CD14-positive monocyte (primary cell): ENCODE measurements around the gene RFC2. TPM values are rescaled to one million over a fixed set of nuclear protein-coding genes. Genes with fewer than 3 reads are reported as not detected.

Experiments
- DNase-seq, 3 donors: peaks; one replicate each; pipeline ENCODE4 v3.0.0-alpha.2; 2011 to 2022
- H2AFZ ChIP-seq: 2 replicates; pipeline ENCODE4 v1.6.0; 2012; ENCODE audit warnings: mild to moderate bottlenecking, low read depth, low read length, inconsistent platforms; ENCODE audit not compliant: insufficient read depth, poor library complexity, severe bottlenecking
- H3K27ac ChIP-seq, 2 donors: 1 replicate in 1 of 2; 2 replicates in 1 of 2; pipeline ENCODE4 v1.5.1; 2012 to 2013; ENCODE audit warnings: low read length in 2 of 2, control low read depth in 1 of 2, inconsistent platforms in 1 of 2, low read depth in 1 of 2, mild to moderate bottlenecking in 1 of 2
- H3K27me3 ChIP-seq, 2 donors: one replicate each; pipeline versions ENCODE4 v1.6.0 to v1.6.1; 2011 to 2013; ENCODE audit warnings: low read length in 2 of 2; ENCODE audit not compliant: control insufficient read depth in 2 of 2, insufficient read depth in 2 of 2
- H3K36me3 ChIP-seq, 2 donors: replicated peaks in 1 of 2; 1 replicate in 1 of 2; 2 replicates in 1 of 2; pipeline versions ENCODE4 v1.5.1 to v1.6.1; 2012 to 2013; ENCODE audit warnings: low read length in 2 of 2, control low read depth in 1 of 2, inconsistent platforms in 1 of 2, mild to moderate bottlenecking in 1 of 2; ENCODE audit not compliant: insufficient read depth in 2 of 2, control insufficient read depth in 1 of 2
- H3K4me1 ChIP-seq, 2 donors: 1 replicate in 1 of 2; 2 replicates in 1 of 2; pipeline versions ENCODE4 v1.5.1 to v1.6.1; 2012 to 2013; ENCODE audit warnings: low read length in 2 of 2, control low read depth in 1 of 2, inconsistent platforms in 1 of 2, mild to moderate bottlenecking in 1 of 2, moderate library complexity in 1 of 2; ENCODE audit not compliant: insufficient read depth in 2 of 2, control insufficient read depth in 1 of 2
- H3K4me2 ChIP-seq: replicated peaks from 2 replicates; pipeline ENCODE3; 2012; ENCODE audit warnings: low read length, moderate library complexity, mild to moderate bottlenecking; ENCODE audit not compliant: poor library complexity, severe bottlenecking; ENCODE audit errors: extremely low read depth
- H3K4me3 ChIP-seq, 3 experiments: fragments of 200-600 bp in 1 of 3; sonication (generic) in 1 of 3; replicated peaks in 1 of 3; 1 replicate in 2 of 3; 2 replicates in 1 of 3; pipeline ENCODE4 v1.5.1; 2011 to 2013; ENCODE audit warnings: low read length in 3 of 3, mild to moderate bottlenecking in 3 of 3, control low read depth in 2 of 3, low read depth in 2 of 3, inconsistent platforms in 1 of 3, moderate library complexity in 1 of 3
- H3K79me2 ChIP-seq: 2 replicates; pipeline ENCODE4 v1.6.0; 2012; ENCODE audit warnings: mild to moderate bottlenecking, control low read depth, inconsistent platforms, low read length, moderate library complexity; ENCODE audit not compliant: insufficient read depth
- H3K9ac ChIP-seq: 2 replicates; pipeline ENCODE4 v1.6.0; 2017; ENCODE audit warnings: low read length, mild to moderate bottlenecking; ENCODE audit not compliant: insufficient read depth, poor library complexity, severe bottlenecking
- H3K9me3 ChIP-seq, 2 donors: replicated peaks in 1 of 2; 1 replicate in 1 of 2; 2 replicates in 1 of 2; pipeline versions ENCODE4 v1.5.1 to v1.6.1; 2012 to 2013; ENCODE audit warnings: low read length in 2 of 2, control low read depth in 1 of 2; ENCODE audit not compliant: control insufficient read depth in 1 of 2, insufficient read depth in 1 of 2
- H4K20me1 ChIP-seq: 2 replicates; pipeline ENCODE4 v1.6.0; 2012; ENCODE audit warnings: mild to moderate bottlenecking, low read length, control low read depth, moderate library complexity; ENCODE audit not compliant: insufficient read depth
- H3K27ac Mint-ChIP-seq, 7 donors: one replicate each; pipeline ENCODE4 v1.8.0; 2020; ENCODE audit warnings: mild to moderate bottlenecking in 7 of 7, mixed read lengths in 7 of 7, moderate library complexity in 6 of 7, inconsistent platforms in 2 of 7
- H3K27me3 Mint-ChIP-seq, 3 donors: one replicate each; pipeline ENCODE4 v1.8.0; 2021 to 2022; ENCODE audit warnings: low read depth in 3 of 3, mild to moderate bottlenecking in 3 of 3, mixed read lengths in 3 of 3, moderate library complexity in 3 of 3, inconsistent platforms in 1 of 3
- H3K36me3 Mint-ChIP-seq, 2 donors: one replicate each; pipeline ENCODE4 v1.8.0; 2020; ENCODE audit warnings: mixed read lengths in 2 of 2, inconsistent platforms in 1 of 2, mild to moderate bottlenecking in 1 of 2
- H3K4me1 Mint-ChIP-seq: one replicate; pipeline ENCODE4 v1.8.0; 2020; ENCODE audit warnings: mild to moderate bottlenecking, mixed read lengths
- H3K4me3 Mint-ChIP-seq, 2 donors: one replicate each; pipeline ENCODE4 v1.8.0; 2020; ENCODE audit warnings: mild to moderate bottlenecking in 2 of 2, mixed read lengths in 2 of 2, moderate library complexity in 1 of 2
- H3K9me3 Mint-ChIP-seq, 7 donors: one replicate each; pipeline ENCODE4 v1.8.0; 2020 to 2022; ENCODE audit warnings: mixed read lengths in 7 of 7, mild to moderate bottlenecking in 6 of 7, moderate library complexity in 6 of 7, inconsistent platforms in 2 of 7
- CTCF ChIP-seq: fragments of 200-600 bp; IDR thresholded peaks from one replicate; pipeline ENCODE4 v1.8.0; 2022; ENCODE audit warnings: antibody characterized with exemption, mild to moderate bottlenecking
- WGBS: methylation state at CpG from one replicate; pipeline ENCODE4 v1.1.5; 2013; ENCODE audit warnings: missing lambda C conversion rate; ENCODE audit not compliant: insufficient coverage; 5-methylcytosine and 5-hydroxymethylcytosine counted together
- intact Hi-C, 2 donors: fragments of 100-400 bp; cut with micrococcal nuclease; formaldehyde crosslinking; loops; one replicate each; pipeline versions ENCODE4 v1.15.0 to v1.15.1; 2023
- polyA plus RNA-seq, 3 donors: library from polyadenylated mRNA; depleted of rRNA in 1 of 3; unstranded in 2 of 3; stranded (reverse) in 1 of 3; fragments of 300-500 nt in 2 of 3; fragments of >200 nt in 1 of 3; fragmentation: Illumina TruSeq in 2 of 3; gene quantifications; 1 replicate in 2 of 3; 2 replicates in 1 of 3; pipeline ENCODE4 v1.2.3, GENCODE V29; 2012 to 2021

The RFC2 gene
- polyA plus RNA-seq, 3 donors: 12.8 to 42.1 (median 33.5) TPM

- Histone ChIP-seq H3K79me2 (no peaks in the 10 kb centered on the region), H2AFZ (no peak overlapping the region), H3K9ac (no peak overlapping the region), H3K4me3 (no peak overlapping the region), H4K20me1 (no peaks in the 10 kb centered on the region), H3K27me3 (no peaks in the 10 kb centered on the region), H3K4me1 (peaks cover 14 to 16% of the 10 kb centered on the region in 2 donors), H3K9me3 (no peaks in the 10 kb centered on the region), H3K4me2 (no peak overlapping the region), H3K36me3 (no peaks in the 10 kb centered on the region), H3K27ac (no peak overlapping the region)
- peaks cover 17% of the 10 kb centered on the region for H3K4me1 Mint-ChIP-seq
- H3K9me3 Mint-ChIP-seq: peaks cover 0 to 4% (median 0%) of the 10 kb centered on the region in 7 donors
- DNase-seq: no peak
- H3K4me3 Mint-ChIP-seq: no peak overlapping the region
- WGBS: 93% methylated on average over 3 of the region's 4 CpGs
- no peak overlapping the region for H3K27ac Mint-ChIP-seq
- H3K36me3 Mint-ChIP-seq: no peaks in the 10 kb centered on the region
- TF ChIP-seq CTCF: no peak
- peaks cover 0 to 5% (median 0%) of the 10 kb centered on the region in 3 donors for H3K27me3 Mint-ChIP-seq
- intact Hi-C loops: no loop called here
Observed at GRCh38 chr7:74277636-74278035, 23.4 kb upstream of the RFC2 start.

GRCh38 chr7:74275401-74275881 is 21.2 kb upstream of the RFC2 start:
- no peaks in the 10 kb centered on the region for H3K27me3 ChIP-seq
- H2AFZ ChIP-seq: no peak overlapping the region
- Mint-ChIP-seq H3K36me3 (no peaks in the 10 kb centered on the region), H3K27me3 (peaks cover 0 to 5% (median 0%) of the 10 kb centered on the region in 3 donors), H3K27ac (peak overlapping the region in 2 of 7 donors; percentile 2 to 30), H3K9me3 (peaks cover 0 to 4% (median 0%) of the 10 kb centered on the region in 7 donors), H3K4me3 (no peak overlapping the region), H3K4me1 (peaks cover 32% of the 10 kb centered on the region)
- no peak overlapping the region for H3K4me3 ChIP-seq
- no peak overlapping the region for H3K27ac ChIP-seq
- DNase-seq: peak in 1 of 3 donors; percentile 15
- TF ChIP-seq CTCF: peak; percentile 58
- intact Hi-C loops: loop anchor here in 1 of 2 donors (2.0 kb wide), 1 partner anchor 69 kb away; no protein-coding TSS in a partner anchor
- H3K36me3 ChIP-seq: no peaks in the 10 kb centered on the region
- 60% methylated on average over 4 of the region's 6 CpGs for WGBS
- no peak overlapping the region for H3K4me2 ChIP-seq
- H3K9ac ChIP-seq: no peak overlapping the region
- H3K4me1 ChIP-seq: peaks cover 28 to 30% of the 10 kb centered on the region in 2 donors
- H3K79me2 ChIP-seq: no peaks in the 10 kb centered on the region
- no peaks in the 10 kb centered on the region for H3K9me3 ChIP-seq
- H4K20me1 ChIP-seq: no peaks in the 10 kb centered on the region
